HepG2 (cell line): ENCODE results near the gene KCTD6. TPM values are rescaled to one million over a fixed set of nuclear protein-coding genes. Genes with fewer than 3 reads are reported as not detected.

Source experiments
- AKAP8 ChIP-seq: sonication (generic); formaldehyde crosslinking; IDR thresholded peaks from 2 replicates; pipeline ENCODE4 v1.5.1; 2020; ENCODE audit warnings: mild to moderate bottlenecking, missing genetic modification reagents
- CBX5 ChIP-seq: sonication (generic); formaldehyde crosslinking; IDR thresholded peaks from 2 replicates; pipeline ENCODE4 v1.4.0; 2020; ENCODE audit warnings: missing genetic modification reagents, borderline replicate concordance
- PTBP1 ChIP-seq: fragments of 200-400 bp; formaldehyde crosslinking; IDR thresholded peaks from 2 replicates; pipeline ENCODE4 v1.6.1; 2018; ENCODE audit warnings: low read length, low read depth; ENCODE audit not compliant: poor library complexity, severe bottlenecking
- RARG ChIP-seq: sonication (generic); formaldehyde crosslinking; IDR thresholded peaks from 2 replicates; pipeline ENCODE4 v1.4.0; 2020; ENCODE audit warnings: low read depth, mild to moderate bottlenecking, missing genetic modification reagents
- RXRB ChIP-seq: IDR thresholded peaks from 2 replicates; pipeline ENCODE4 v1.6.1; 2016; ENCODE audit warnings: borderline replicate concordance, missing genetic modification reagents, missing compliant biosample characterization
- SKI ChIP-seq: fragments of 450-650 bp; IDR thresholded peaks from one replicate; pipeline ENCODE4 v1.6.1; 2018; ENCODE audit warnings: mild to moderate bottlenecking; ENCODE audit not compliant: partially characterized antibody
- SMYD3 ChIP-seq: sonication (generic); formaldehyde crosslinking; IDR thresholded peaks from 2 replicates; pipeline ENCODE4 v1.8.1; 2023; ENCODE audit warnings: mild to moderate bottlenecking, missing genetic modification reagents
- THRA ChIP-seq: sonication (generic); formaldehyde crosslinking; IDR thresholded peaks from 2 replicates; pipeline ENCODE4 v1.4.0; 2020; ENCODE audit warnings: missing genetic modification reagents, borderline replicate concordance
- ZFAT ChIP-seq: sonication (generic); formaldehyde crosslinking; conservative IDR thresholded peaks from 2 replicates; pipeline ENCODE4 v1.8.1; 2023; ENCODE audit warnings: missing genetic modification reagents, inconsistent platforms
- ZFP62 ChIP-seq: sonication (generic); formaldehyde crosslinking; IDR thresholded peaks from 2 replicates; pipeline ENCODE4 v1.4.0; 2020; ENCODE audit warnings: missing genetic modification reagents
- ZNF18 ChIP-seq: sonication (generic); formaldehyde crosslinking; IDR thresholded peaks from 2 replicates; pipeline ENCODE4 v1.8.0; 2022; ENCODE audit warnings: mild to moderate bottlenecking, missing genetic modification reagents; ENCODE audit not compliant: insufficient replicate concordance
- ZNF354B ChIP-seq: sonication (generic); formaldehyde crosslinking; IDR thresholded peaks from 2 replicates; pipeline ENCODE4 v1.8.0; 2022; ENCODE audit warnings: mild to moderate bottlenecking, missing genetic modification reagents
- ZNF597 ChIP-seq: sonication (generic); formaldehyde crosslinking; IDR thresholded peaks from 2 replicates; pipeline ENCODE4 v1.5.0; 2020; ENCODE audit warnings: missing genetic modification reagents
- ZNF879 ChIP-seq: sonication (generic); formaldehyde crosslinking; IDR thresholded peaks from 2 replicates; pipeline ENCODE4 v1.8.1; 2023; ENCODE audit warnings: missing genetic modification reagents
- ZSCAN20 ChIP-seq: sonication (generic); formaldehyde crosslinking; IDR thresholded peaks from 2 replicates; pipeline ENCODE4 v1.4.0; 2020; ENCODE audit warnings: missing genetic modification reagents, mild to moderate bottlenecking, borderline replicate concordance
- polyA plus RNA-seq, 8 experiments: library from polyadenylated mRNA; depleted of rRNA in 3 of 8; stranded (reverse) in 7 of 8; unstranded in 1 of 8; fragments of >200 nt; fragmentation: Illumina TruSeq in 4 of 8; extraction: Trizol in 4 of 8; gene quantifications; 2 replicates each; pipeline versions ENCODE4 v1.2.1 to v1.2.3, GENCODE V29; 2011 to 2016; ENCODE audit warnings: low read depth in 4 of 8, missing spikeins in 1 of 8, mixed read lengths in 1 of 8; ENCODE audit not compliant: insufficient read depth in 1 of 8
- total RNA-seq, 5 experiments: library from RNA; depleted of rRNA; stranded (reverse); fragments of >200 nt; fragmentation: Illumina TruSeq; extraction: Trizol; gene quantifications; 2 replicates each; pipeline ENCODE4 v1.2.3, GENCODE V29; 2016; ENCODE audit warnings: low read depth in 1 of 5
- TF ChIP-seq, protein P1 (sequence below): sonication (generic); formaldehyde crosslinking; IDR thresholded peaks from 2 replicates; pipeline ENCODE4 v1.5.1; 2020; ENCODE audit warnings: mild to moderate bottlenecking, missing genetic modification reagents
- TF ChIP-seq, protein P2 (sequence below): sonication (generic); formaldehyde crosslinking; IDR thresholded peaks from 2 replicates; pipeline ENCODE4 v1.4.0; 2020; ENCODE audit warnings: missing genetic modification reagents

KCTD6 gene
- total and polyA plus RNA-seq, 2 of the 13 experiments (the other 11 are each of a cell fraction or from before 2014, with no cell fraction given), result 13.4 to 14.2 TPM

- no peak for TF ChIP-seq ZFP62 (CRISPR knock-in tag)
- no peak for TF ChIP-seq ZFAT
- peak; percentile 14 for TF ChIP-seq SKI
- TF ChIP-seq PTBP1, result no peak
- TF ChIP-seq, protein P1, sequence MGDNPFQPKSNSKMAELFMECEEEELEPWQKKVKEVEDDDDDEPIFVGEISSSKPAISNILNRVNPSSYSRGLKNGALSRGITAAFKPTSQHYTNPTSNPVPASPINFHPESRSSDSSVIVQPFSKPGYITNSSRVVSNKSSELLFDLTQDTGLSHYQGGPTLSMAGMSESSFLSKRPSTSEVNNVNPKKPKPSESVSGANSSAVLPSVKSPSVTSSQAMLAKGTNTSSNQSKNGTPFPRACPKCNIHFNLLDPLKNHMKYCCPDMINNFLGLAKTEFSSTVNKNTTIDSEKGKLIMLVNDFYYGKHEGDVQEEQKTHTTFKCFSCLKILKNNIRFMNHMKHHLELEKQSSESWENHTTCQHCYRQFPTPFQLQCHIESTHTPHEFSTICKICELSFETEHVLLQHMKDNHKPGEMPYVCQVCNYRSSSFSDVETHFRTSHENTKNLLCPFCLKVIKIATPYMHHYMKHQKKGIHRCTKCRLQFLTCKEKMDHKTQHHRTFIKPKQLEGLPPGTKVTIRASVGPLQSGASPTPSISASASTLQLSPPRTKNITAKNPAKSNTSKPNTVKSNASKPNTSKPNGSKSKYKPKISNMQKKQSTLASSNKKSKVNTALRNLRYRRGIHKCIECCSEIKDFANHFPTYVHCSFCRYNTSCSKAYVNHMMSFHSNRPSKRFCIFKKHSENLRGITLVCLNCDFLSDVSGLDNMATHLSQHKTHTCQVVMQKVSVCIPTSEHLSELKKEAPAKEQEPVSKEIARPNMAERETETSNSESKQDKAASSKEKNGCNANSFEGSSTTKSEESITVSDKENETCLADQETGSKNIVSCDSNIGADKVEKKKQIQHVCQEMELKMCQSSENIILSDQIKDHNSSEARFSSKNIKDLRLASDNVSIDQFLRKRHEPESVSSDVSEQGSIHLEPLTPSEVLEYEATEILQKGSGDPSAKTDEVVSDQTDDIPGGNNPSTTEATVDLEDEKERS, result peak; percentile 78; the same call in 1 of the 2 replicates
- peak; percentile 43; the same call in 1 of the 2 replicates for TF ChIP-seq AKAP8 (CRISPR knock-in tag)
- no peak for TF ChIP-seq ZSCAN20 (CRISPR knock-in tag)
- peak; percentile 80; the same call in 1 of the 2 replicates for TF ChIP-seq RXRB (CRISPR knock-in tag)
- TF ChIP-seq CBX5, result peak; percentile 30; the same call in 1 of the 2 replicates
- TF ChIP-seq, protein P2, sequence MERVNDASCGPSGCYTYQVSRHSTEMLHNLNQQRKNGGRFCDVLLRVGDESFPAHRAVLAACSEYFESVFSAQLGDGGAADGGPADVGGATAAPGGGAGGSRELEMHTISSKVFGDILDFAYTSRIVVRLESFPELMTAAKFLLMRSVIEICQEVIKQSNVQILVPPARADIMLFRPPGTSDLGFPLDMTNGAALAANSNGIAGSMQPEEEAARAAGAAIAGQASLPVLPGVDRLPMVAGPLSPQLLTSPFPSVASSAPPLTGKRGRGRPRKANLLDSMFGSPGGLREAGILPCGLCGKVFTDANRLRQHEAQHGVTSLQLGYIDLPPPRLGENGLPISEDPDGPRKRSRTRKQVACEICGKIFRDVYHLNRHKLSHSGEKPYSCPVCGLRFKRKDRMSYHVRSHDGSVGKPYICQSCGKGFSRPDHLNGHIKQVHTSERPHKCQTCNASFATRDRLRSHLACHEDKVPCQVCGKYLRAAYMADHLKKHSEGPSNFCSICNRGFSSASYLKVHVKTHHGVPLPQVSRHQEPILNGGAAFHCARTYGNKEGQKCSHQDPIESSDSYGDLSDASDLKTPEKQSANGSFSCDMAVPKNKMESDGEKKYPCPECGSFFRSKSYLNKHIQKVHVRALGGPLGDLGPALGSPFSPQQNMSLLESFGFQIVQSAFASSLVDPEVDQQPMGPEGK (CRISPR knock-in tag), result peak; percentile 53; the same call in 1 of the 2 replicates
- no peak for TF ChIP-seq ZNF879 (CRISPR knock-in tag)
- TF ChIP-seq THRA (CRISPR knock-in tag), result peak; percentile 75
- no peak for TF ChIP-seq ZNF597 (CRISPR knock-in tag)
- peak; percentile 83 for TF ChIP-seq ZNF18 (CRISPR knock-in tag)
- TF ChIP-seq ZNF354B (CRISPR knock-in tag), result no peak
- no peak for TF ChIP-seq RARG (CRISPR knock-in tag)
- no peak; the same call in 1 of the 2 replicates for TF ChIP-seq SMYD3 (CRISPR knock-in tag)
Measured at GRCh38 chr3:58471025-58471887, 20.6 kb upstream of the KCTD6 start (continued).
